Activated CD8-positive, alpha-beta memory T cell treated with anti-CD3 and anti-CD28 coated beads, Interleukin-2, amount 50 U/mL, for 4 hours (primary cell): ENCODE data around the gene FBXW12.

Source experiments
- DNase-seq: peaks from one replicate; pipeline ENCODE4 v3.0.0-alpha.2; 2020

FBXW12 gene

GRCh38 chr3:48423241-48423882 is 51.3 kb downstream of the FBXW12 start:
- no peak for DNase-seq

- DNase-seq: no peak
Observed at GRCh38 chr3:48423883-48424695, 52.1 kb downstream of the FBXW12 start.

GRCh38 chr3:48425281-48425812 is 53.3 kb downstream of the FBXW12 start:
- no peak for DNase-seq

GRCh38 chr3:48426401-48426909 is 54.4 kb downstream of the FBXW12 start:
- no peak for DNase-seq

- no peak for DNase-seq
Observed at GRCh38 chr3:48426944-48427629, 55.1 kb downstream of the FBXW12 start.

GRCh38 chr3:48427630-48427962 is 55.6 kb downstream of the FBXW12 start:
- DNase-seq: no peak

GRCh38 chr3:48428088-48428571 is 56.1 kb downstream of the FBXW12 start:
- no peak for DNase-seq

GRCh38 chr3:48428572-48429316 is 56.7 kb downstream of the FBXW12 start:
- no peak for DNase-seq

GRCh38 chr3:48429317-48429959 is 57.4 kb downstream of the FBXW12 start:
- DNase-seq: peak; percentile 68

- DNase-seq: no peak
Observed at GRCh38 chr3:48429960-48430707, 58.1 kb downstream of the FBXW12 start, which contains the start of gene PLXNB1. Gene PLXNB1 (minus strand): TSS chr3:48430086. CDS start chr3:48424611, 5,475 bp downstream.

GRCh38 chr3:48430708-48431101 is 58.7 kb downstream of the FBXW12 start:
- no peak for DNase-seq

GRCh38 chr3:48431224-48432029 is 59.4 kb downstream of the FBXW12 start:
- DNase-seq: no peak

- peak; percentile 7 for DNase-seq
Observed at GRCh38 chr3:48432411-48433371, 60.7 kb downstream of the FBXW12 start.

- DNase-seq: peak; percentile 6
Observed at GRCh38 chr3:48433472-48434118, 61.6 kb downstream of the FBXW12 start.

GRCh38 chr3:48434591-48435222 is 62.7 kb downstream of the FBXW12 start:
- DNase-seq: no peak

- no peak for DNase-seq
Observed at GRCh38 chr3:48435223-48435595, 63.2 kb downstream of the FBXW12 start.

GRCh38 chr3:48435774-48436476 is 63.9 kb downstream of the FBXW12 start:
- DNase-seq: peak; percentile 84

GRCh38 chr3:48436477-48436787 is 64.4 kb downstream of the FBXW12 start:
- DNase-seq: no peak
